ENCODE data around the gene TYRO3.

TYRO3 gene

DNA sequence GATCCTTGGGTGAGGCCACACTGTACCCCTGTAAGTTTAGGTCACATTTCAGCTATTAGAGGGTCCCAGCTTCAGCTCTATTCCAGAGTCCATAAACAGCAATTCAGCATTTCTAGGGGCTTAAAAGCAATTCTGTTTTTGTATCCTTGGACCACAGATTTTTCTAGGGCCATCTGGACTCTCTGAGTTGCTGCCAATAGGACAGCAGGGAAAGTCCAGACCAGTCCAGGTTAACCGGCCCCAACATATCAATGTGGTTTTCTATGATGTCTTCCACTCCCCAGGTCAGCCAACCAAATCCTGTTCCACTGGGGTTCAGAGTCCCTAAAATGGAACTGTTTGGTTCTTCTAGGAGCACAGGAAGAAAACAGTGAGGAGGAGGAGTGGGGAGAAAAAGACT lies 40.0 kb downstream of the TYRO3 start:
- no peak overlapping the region for H3K4me3 ChIP-seq (ENCODE audit: low read depth, low read length)
- no peak for DNase-seq (ENCODE audit: low read depth)
- TF ChIP-seq, protein P1, sequence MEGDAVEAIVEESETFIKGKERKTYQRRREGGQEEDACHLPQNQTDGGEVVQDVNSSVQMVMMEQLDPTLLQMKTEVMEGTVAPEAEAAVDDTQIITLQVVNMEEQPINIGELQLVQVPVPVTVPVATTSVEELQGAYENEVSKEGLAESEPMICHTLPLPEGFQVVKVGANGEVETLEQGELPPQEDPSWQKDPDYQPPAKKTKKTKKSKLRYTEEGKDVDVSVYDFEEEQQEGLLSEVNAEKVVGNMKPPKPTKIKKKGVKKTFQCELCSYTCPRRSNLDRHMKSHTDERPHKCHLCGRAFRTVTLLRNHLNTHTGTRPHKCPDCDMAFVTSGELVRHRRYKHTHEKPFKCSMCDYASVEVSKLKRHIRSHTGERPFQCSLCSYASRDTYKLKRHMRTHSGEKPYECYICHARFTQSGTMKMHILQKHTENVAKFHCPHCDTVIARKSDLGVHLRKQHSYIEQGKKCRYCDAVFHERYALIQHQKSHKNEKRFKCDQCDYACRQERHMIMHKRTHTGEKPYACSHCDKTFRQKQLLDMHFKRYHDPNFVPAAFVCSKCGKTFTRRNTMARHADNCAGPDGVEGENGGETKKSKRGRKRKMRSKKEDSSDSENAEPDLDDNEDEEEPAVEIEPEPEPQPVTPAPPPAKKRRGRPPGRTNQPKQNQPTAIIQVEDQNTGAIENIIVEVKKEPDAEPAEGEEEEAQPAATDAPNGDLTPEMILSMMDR (IDR thresholded peaks at IDR 0.05; ENCODE audit: control insufficient read depth, extremely low read depth, insufficient read depth): no peak

DNA sequence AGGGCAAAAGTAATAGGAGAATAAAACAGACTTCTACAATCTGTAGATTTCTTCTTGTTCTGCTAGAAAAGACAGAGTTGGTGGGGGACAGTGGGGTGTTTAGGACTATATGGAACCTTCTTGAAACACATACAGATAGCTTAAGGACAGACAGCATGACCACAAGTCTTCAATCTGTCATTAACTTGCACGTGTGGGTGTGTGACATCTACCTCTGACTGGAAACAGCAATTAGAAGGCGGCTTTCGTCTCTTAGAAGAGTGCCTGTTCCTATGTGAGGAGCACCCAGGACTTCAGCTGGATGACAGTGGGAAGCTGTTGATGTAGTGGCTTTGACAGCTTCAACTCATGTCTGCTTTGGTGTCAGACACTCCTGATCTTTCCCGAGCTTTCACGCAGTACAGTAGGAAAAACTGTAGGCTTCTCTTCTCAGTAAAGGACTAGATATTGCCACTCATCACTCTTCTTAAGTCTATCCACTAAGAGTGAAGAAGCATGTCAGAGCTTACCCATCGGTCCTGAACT lies 44.5 kb downstream of the TYRO3 start:
- TF ChIP-seq, protein P1 (IDR thresholded peaks at IDR 0.05; ENCODE audit: control insufficient read depth, extremely low read depth, insufficient read depth): no peak
- DNase-seq (ENCODE audit: low read depth): no peak
- H3K4me3 ChIP-seq (ENCODE audit: low read depth, low read length): no peak overlapping the region

DNA sequence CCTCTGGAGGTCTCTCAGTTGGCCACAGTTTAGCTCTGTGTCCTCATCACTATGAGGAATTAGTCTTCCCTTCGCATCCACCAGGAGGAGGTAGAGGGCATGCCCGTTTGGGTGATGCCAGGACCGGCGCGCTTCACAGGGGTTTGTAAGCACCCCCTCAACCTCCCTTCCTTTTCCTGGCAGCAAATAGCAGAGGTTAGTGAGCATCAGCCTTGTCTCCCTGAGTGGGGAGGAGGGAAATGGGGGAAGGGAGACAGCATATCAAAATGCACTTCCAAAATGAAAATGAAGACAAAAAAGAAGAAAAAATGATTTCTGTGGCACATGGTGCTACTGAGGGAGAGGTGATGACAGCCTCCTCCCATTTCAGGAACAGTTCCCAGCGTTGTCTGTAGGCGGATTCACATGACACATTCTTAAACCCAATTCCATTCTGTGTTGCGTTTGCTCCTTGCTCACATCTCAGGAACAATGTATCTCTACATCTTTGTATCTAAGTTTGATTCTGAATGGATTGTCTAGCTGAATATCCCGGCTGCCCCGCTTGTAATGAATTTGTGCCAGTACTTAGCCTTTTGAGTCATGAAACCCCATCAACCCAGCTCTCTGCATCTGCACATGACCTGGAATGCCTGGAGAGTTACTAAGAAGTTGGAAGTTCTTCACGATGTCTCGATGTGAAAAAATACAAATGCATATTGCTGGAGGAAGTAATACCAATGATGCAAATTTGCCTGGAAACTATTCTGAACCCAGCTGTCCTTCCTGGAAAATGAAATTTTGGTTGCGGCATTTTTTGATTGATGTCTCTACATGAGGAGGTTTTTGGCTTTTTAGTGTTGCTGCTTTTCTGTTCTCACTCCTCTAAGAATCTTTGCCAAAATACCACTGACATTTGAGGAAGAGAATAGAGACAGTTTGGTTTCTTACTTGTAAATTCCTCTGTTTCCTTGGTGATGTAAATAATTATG lies 45.2 kb downstream of the TYRO3 start:
- TF ChIP-seq, protein P1 (IDR thresholded peaks at IDR 0.05; ENCODE audit: control insufficient read depth, extremely low read depth, insufficient read depth): peak; percentile 89
- no peak for DNase-seq (ENCODE audit: low read depth)
- H3K4me3 ChIP-seq (ENCODE audit: low read depth, low read length): peak overlapping the region; percentile 23; the same call in 1 of the 2 replicates

DNA sequence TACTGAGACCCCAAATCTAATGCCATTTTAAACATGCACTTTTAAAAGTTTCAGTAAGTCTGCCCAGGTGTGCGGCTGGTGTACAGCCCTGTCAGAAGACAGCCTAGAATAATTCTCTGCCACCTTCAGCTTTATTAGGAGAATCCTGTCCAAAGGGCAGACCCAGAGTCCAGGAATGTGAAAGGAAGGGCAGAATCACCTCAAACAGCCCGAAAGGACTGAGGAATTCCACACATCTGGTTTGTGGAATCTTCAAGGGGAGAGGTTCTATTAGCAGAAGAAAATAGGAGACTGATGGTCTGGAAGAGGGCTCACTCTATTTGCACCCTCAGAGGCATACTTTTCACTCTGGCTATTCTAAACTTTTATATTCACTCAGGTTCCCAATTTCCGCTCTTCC lies 46.6 kb downstream of the TYRO3 start:
- no peak overlapping the region for H3K4me3 ChIP-seq (ENCODE audit: low read depth, low read length)
- TF ChIP-seq, protein P1 (IDR thresholded peaks at IDR 0.05; ENCODE audit: control insufficient read depth, extremely low read depth, insufficient read depth): no peak
- DNase-seq (ENCODE audit: low read depth): no peak

DNA sequence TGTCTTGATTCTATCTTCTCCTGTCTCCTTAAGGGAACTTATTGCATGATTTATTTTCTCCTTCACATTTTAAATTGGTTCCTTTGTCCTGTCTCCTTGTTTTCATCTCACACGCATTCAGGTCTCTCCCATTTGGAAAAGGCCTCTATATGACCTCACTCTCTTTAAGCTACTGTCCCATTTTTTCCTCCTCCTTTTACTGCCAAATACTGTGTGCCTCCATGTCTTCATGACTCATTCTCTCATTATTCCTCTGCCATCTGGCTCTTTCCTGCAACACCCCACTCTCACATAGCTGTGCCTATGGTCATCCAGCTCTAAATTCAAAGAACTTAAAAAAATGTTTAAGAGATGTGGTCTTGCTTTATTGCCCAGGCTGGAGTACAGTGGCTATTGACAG lies 48.0 kb downstream of the TYRO3 start:
- no peak for DNase-seq (ENCODE audit: low read depth)
- TF ChIP-seq, protein P1 (IDR thresholded peaks at IDR 0.05; ENCODE audit: control insufficient read depth, extremely low read depth, insufficient read depth): no peak
- H3K4me3 ChIP-seq (ENCODE audit: low read depth, low read length): no peak overlapping the region

DNA sequence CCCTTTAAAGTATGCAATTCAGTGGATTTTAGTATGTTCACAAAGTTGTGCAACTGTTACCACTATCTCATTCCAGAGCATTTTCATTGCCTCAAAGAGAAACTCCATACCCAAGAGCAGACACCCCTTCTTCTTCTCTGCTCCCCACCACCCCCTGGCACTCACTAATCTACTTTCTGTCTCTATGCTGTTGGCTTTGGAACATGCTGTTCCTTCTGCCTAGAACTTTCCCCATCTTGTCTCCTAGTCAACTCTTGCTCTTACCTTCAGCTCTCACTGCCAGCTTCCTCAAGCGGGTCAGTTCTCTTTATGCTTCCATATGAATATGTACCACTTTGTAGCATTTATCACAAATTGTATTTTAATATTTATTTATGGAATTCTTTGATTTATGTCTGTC lies 50.1 kb downstream of the TYRO3 start:
- DNase-seq (ENCODE audit: low read depth): no peak
- no peak overlapping the region for H3K4me3 ChIP-seq (ENCODE audit: low read depth, low read length)
- TF ChIP-seq, protein P1 (IDR thresholded peaks at IDR 0.05; ENCODE audit: control insufficient read depth, extremely low read depth, insufficient read depth): no peak

Measured in LNCaP clone FGC (cell line).